ENCODE measurements around the gene NCK2.
"Not testable (repeated sequence)": the region's sequence is repeated elsewhere in the genome, so short reads cannot be mapped to it uniquely, and the experiment has no call there.

Gene NCK2

DNA sequence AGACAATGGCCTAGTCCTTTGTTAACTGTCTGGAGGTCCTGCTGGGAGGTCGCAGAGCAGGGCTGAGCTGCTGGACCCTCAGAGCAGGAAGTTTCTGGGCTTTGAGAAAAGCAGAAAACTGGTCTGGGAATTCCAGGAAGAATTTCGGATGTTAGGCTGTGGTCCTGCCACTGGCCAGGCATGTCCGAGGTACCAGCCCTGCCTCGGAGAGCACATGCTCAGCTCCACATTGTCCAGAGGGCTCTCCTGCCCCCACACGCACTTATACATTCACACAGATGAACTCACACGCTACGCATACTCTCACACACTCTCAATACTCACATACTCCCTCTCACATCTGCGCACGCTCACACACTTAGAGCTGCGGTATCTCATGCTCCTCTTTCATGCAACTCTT is 146.1 kb downstream of the NCK2 start:
- TF ChIP-seq POLR2A (IDR thresholded peaks at IDR 0.05; ENCODE audit: low read depth, low read length) = no peak
- DNase-seq (ENCODE audit: insufficient read length, low spot score) (no peak), FAIRE-seq (no peak)

DNA sequence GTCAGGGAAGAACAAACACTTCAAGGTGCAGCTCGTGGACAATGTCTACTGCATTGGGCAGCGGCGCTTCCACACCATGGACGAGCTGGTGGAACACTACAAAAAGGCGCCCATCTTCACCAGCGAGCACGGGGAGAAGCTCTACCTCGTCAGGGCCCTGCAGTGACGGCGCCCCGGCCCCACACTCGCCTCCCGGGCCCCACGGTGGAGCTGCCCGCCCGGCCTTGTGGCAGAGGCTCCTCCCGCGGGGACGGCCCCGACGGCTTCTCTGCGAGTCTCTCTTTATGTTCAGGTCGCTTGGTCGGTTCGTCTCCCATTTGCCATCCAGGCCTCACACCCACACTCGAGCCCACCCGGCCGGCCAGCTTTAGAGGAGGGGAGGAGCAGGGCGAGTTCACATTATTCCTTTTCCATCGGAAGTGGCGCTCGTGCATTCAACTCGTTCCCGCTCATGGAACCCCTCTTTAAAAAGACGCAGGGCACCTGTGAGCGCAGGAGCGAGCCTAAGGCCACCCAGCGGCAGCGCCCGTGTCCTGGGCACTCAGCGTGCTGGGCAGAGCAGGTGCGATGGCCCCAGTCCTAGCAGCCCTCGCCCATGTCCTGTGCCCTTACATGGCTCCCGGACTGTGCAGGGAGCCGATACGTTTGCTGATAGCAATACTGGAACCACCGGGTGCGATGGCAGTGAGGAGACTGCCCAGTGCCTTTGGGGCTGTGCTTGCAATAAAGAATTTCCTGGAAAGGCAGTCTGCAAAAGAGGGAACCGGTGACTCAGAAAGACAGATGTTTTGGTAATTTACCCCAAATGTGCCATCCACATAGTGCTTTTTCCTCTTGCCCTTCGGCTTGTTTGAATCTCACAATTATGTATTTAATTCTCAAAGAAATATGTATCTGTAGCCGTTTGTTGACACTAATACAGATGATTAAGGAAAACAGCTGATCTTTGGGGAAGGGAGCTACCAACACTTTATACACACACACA is 148.6 kb downstream of the NCK2 start:
- FAIRE-seq = no peak
- no peak for DNase-seq (ENCODE audit: insufficient read length, low spot score)
- no peak for TF ChIP-seq POLR2A (IDR thresholded peaks at IDR 0.05; ENCODE audit: low read depth, low read length)

DNA sequence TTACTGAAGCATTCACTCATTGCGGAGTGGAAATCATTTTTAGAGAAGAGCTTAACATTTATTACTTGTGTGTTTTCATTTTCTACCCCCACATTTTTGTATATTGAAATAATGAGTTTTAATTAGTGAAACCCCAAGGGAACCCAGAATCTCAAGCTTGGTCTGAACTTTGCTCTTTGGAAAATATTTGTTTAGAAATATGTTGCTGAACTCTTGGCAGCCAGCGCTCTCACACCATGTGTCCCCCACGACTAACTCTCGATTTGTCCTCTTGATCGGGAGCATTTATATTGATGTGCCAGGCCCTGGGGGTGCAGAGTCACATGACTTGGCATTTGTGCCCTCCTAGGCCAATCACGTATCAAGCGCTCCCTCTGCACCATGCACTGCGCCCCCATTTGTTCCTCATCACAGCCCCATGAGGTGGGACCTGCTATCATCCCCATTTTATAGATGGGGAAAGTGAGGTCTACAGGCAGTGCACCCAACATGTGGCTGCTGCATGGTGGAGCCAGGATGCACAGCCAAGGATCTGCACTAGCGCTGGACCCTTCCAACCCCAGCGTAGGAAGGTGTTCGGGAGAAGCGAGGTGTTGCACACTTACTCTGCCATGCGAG is 149.7 kb downstream of the NCK2 start:
- TF ChIP-seq POLR2A (IDR thresholded peaks at IDR 0.05; ENCODE audit: low read depth, low read length) = no peak
- FAIRE-seq (no peak), DNase-seq (ENCODE audit: insufficient read length, low spot score) (no peak)

DNA sequence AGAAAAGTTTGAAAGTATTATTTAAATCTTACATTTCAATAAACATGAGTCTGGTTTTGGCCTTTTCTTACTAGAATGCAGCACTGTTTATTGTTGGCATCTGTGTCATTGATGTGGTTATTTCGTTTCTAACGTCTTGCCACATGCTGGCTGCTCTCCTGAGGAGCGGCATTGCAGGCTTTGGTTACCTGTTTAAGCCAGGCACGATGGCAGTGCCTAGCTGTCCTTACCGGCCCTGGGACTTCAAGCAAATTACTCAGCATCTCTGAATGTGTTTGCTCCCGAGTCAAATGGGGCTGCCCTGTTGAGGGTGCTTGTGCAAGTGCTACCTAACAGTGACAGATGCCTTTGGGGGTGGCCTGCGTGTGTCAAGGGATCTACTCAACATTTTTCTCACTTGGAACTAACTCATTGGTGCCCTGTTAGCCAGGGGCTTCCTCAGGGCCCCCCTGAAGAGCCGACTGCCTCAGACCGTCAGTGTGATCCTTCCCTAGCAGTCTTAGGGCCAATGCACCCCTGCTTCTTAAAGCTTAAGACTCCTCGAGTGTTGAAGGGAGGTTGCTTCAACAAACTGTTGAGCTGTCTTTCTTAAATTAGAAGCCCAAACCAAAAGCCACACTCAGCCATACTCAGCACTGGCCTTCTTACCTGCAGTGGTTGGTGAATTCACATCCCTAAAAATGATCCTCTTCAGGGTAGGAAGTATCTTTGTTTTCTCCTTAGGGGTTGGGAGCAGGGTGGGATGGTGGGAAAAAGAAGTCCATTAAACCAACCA is 151.5 kb downstream of the NCK2 start:
- FAIRE-seq (no peak), DNase-seq (ENCODE audit: insufficient read length, low spot score) (no peak)
- TF ChIP-seq POLR2A (IDR thresholded peaks at IDR 0.05; ENCODE audit: low read depth, low read length) = no peak

DNA sequence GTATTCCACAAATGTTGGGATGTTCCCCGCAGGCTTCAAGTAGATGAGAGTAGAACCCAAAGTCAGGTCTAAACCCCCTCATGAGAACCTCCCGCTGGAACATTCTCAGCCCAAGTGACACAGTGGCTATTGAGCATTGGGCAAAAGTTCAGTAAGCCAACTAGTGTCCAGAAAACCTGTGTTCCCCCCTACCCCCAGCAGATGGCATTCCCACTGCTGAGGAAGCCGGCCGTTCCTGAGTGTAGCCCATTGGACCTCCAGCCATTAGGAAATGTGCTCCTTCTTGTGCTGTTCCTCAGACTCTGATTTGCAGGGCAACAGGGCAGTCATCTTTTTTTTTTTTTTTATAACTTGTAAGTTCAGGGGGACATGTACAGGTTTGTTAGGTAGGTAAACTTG is 152.1 kb downstream of the NCK2 start:
- DNase-seq (ENCODE audit: insufficient read length, low spot score) (no peak), FAIRE-seq (no peak)
- no peak for TF ChIP-seq POLR2A (IDR thresholded peaks at IDR 0.05; ENCODE audit: low read depth, low read length)

DNA sequence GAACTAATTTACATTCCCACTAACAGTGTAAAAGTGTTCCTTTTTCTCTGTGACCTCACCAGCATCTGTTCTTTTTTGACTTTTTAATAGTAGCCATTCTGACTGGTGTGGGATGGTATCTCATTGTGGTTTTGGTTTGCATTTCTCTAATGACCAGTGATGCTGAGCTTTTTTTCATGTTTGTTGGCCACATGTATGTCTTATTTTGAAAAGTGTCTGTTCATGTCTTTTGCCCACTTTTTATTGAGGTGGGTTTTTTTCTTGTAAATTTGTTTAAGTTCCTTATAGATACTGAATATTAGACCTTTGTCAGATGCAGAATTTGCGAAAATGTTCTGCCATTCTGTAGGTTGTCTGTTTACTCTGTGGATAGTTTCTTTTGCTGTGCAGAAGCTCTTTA is 153.0 kb downstream of the NCK2 start:
- FAIRE-seq; DNase-seq (ENCODE audit: insufficient read length, low spot score): not testable (repeated sequence)

DNA sequence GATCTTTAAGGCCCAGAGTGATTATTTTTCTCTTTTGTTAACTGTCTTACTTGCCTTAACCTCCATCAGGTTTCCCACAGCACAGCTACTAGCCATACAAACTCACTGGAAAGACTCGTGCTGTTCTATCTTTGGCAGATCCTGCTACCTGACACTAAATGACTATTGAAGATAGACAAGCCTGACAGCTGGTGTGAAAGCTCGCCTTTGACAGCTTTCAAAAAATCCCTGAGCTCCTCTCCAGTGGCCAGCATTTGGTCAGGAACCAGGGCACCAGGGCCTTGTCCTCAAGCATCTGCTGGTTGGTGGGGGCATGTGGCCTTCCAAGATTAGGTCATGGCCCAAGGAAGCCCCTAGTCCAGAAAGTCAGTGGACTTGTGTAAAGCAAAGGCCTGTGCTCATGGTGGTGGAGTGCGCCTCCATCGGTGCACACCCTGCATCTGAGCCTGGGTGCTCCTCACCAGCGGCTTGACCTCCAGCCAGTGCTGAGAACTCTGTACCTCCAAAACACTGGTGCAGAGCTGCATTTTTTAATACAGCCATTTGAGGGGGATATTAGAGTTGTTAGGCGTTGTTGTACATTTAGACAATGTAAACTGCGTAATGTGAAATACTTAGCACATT is 158.5 kb downstream of the NCK2 start:
- TF ChIP-seq POLR2A (IDR thresholded peaks at IDR 0.05; ENCODE audit: low read depth, low read length) = no peak
- DNase-seq (ENCODE audit: insufficient read length, low spot score) = no peak
- FAIRE-seq = no peak

DNA sequence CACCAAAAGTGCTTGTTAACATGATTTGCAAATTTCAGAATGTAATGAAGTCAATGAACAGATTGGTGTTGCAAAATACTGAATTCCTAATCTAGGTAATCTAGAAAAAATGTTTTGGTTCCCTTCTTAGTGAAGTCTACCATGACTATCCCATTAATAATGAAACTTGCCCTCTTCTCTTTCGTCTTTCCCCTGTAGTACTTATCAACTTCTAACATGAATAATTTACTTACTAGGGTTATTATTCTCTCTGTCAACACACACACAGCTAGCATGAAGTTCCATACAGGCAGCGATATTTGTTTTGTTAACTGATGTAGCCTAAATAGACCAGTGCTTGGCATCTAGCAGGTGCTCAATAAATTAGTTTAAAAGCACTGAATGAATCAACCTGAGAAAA is 160.2 kb downstream of the NCK2 start:
- DNase-seq (ENCODE audit: insufficient read length, low spot score) (no peak), FAIRE-seq (no peak)
- no peak for TF ChIP-seq POLR2A (IDR thresholded peaks at IDR 0.05; ENCODE audit: low read depth, low read length)

DNA sequence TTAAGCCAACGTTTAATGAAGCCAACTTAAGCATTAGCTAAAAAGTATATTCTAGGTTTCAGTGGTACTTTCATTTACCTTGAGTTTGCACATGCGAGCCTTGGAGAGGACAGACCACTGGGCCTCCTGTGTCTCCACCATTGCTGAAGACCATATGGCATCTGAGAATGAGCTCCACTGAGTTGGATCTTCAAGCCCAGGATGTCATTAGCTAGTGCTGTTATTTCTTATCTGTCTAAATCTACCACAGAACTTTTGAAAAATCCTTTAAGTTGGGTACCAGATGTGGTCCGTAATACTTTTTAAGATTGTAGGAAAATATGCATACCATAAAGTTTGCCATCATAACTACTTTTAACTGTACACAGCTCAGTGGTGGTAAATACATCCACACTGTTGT is 161.8 kb downstream of the NCK2 start:
- FAIRE-seq (no peak), DNase-seq (ENCODE audit: insufficient read length, low spot score) (no peak)
- no peak for TF ChIP-seq POLR2A (IDR thresholded peaks at IDR 0.05; ENCODE audit: low read depth, low read length)

DNA sequence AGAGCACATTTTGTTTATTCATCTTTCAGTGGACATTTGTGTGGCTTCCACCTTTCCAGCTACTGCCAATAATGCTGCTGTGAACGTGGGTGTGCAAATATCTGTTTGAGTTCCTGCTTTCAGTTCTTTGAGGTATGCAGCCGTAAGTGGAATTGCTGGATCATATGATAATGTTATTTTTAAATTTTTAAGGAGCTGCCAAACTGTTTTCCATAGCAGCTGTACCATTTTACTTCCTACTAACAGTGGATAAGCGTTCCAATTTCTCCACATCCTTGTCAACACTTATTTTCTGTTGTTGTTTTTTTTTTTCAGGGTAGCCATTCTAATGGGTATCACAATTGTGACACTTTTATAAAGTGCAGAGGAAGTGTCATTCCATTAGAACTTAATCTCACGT is 162.5 kb downstream of the NCK2 start:
- FAIRE-seq (no peak), DNase-seq (ENCODE audit: insufficient read length, low spot score) (no peak)
- TF ChIP-seq POLR2A (IDR thresholded peaks at IDR 0.05; ENCODE audit: low read depth, low read length) = no peak

DNA sequence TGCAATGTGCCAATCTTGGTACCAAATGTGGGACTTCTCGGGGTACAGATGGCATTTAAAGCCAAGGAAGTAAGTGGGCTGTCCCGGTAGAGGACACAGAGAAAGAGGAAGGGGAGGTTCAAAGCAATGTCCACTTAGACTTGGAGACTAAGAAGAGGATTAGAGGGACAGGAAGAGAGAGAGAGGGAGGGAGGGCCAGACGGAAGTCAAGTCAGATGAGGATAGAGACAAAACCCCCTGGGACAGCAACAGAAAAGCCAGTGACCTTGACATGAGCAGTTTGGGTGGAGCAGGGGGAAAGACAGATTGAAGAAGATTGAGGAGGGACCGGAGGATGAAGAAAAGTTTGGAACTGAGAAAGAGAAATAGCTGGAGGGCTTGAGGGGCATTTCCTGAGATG is 164.5 kb downstream of the NCK2 start:
- DNase-seq (ENCODE audit: insufficient read length, low spot score) = no peak
- no peak for TF ChIP-seq POLR2A (IDR thresholded peaks at IDR 0.05; ENCODE audit: low read depth, low read length)
- FAIRE-seq = no peak

DNA sequence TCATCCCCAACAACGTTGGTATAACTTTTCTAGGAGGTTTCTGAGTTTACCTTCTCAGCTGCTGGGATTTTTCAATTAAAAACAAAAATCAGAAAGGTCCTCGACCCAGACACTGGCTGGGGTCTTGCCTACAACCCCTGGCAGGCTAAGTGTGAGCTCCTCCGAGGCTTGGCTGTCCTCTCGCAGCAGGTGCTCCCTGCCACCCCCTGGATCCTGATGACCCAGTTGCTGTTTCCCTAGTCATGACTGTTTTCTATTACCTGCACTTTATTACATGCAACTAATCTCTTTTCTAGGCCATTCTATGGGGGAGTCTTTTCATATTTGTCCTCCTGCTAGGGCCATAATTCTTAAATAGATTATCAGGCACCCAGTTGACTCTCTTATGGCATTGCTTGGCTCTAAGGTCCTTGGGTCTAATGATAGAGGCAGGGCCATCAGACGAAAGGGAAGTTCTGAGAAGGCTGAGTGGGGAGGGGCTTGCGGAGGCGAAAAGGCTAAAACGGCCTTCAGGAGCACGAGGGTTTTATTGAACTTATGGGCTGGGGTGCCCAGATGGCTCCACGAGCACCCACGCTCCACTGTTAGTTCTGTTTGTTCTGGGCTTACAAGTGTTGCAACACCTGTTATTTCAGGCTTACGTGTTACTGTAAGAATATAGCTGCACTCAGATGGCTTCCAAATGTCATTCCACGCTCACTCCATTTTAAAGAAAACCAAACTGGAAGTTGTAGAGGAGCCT is 166.0 kb downstream of the NCK2 start:
- no peak for TF ChIP-seq POLR2A (IDR thresholded peaks at IDR 0.05; ENCODE audit: low read depth, low read length)
- FAIRE-seq (no peak), DNase-seq (ENCODE audit: insufficient read length, low spot score) (no peak)

DNA sequence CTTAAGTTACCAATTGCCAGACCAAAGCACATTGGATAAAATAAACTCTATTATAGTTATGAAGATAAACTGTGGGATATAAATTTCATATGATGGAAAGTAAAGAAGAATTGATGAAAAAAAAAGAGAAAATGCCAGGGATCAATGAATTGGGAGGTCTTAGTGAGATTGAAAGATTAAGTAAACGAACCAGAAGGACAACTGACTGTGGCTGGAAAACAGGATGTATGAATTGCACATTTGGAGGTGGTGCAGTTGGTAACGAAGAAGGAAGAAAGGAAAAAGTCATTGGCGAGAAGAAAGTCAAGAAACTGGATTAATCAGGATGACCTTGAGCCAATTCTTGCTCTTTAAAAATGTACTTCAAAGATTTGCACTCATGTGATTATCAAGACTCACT is 166.7 kb downstream of the NCK2 start:
- TF ChIP-seq POLR2A (IDR thresholded peaks at IDR 0.05; ENCODE audit: low read depth, low read length) = no peak
- no peak for FAIRE-seq
- DNase-seq (ENCODE audit: insufficient read length, low spot score) = no peak

All from H54 (cell line).